Amniotic stem cell (primary cell): ENCODE data around the gene SLC8A3.

Experiments used
- DNase-seq: peaks from one replicate; lab custom pipeline; 2025; lab: John Stamatoyannopoulos, UW

Gene SLC8A3

GRCh38 chr14:70173569-70173968, 15.2 kb downstream of the SLC8A3 start:
- DNase-seq: no peak

GRCh38 chr14:70171726-70172125, 17.0 kb downstream of the SLC8A3 start:
- DNase-seq: no peak

- DNase-seq: no peak
These were observed 17.8 kb downstream of the SLC8A3 start for GRCh38 chr14:70170976-70171375.

- no peak for DNase-seq
These were observed 20.3 kb downstream of the SLC8A3 start for GRCh38 chr14:70168406-70168805.

GRCh38 chr14:70166530-70167203, 22.1 kb downstream of the SLC8A3 start:
- no peak for DNase-seq

GRCh38 chr14:70162358-70162757, 26.4 kb downstream of the SLC8A3 start:
- DNase-seq: no peak

- DNase-seq: no peak
These were observed 32.2 kb downstream of the SLC8A3 start for GRCh38 chr14:70156592-70156991.

- DNase-seq: no peak
These were observed 36.0 kb downstream of the SLC8A3 start for GRCh38 chr14:70152704-70153103.

GRCh38 chr14:70152081-70152480, 36.7 kb downstream of the SLC8A3 start:
- DNase-seq: no peak

GRCh38 chr14:70149596-70150165, 39.1 kb downstream of the SLC8A3 start:
- DNase-seq: no peak

- no peak for DNase-seq
These were observed 39.7 kb downstream of the SLC8A3 start for GRCh38 chr14:70148911-70149595.

- DNase-seq: no peak
These were observed 40.4 kb downstream of the SLC8A3 start for GRCh38 chr14:70148351-70148750.

- no peak for DNase-seq
These were observed 44.7 kb downstream of the SLC8A3 start for GRCh38 chr14:70144046-70144445.

GRCh38 chr14:70143306-70143705, 45.4 kb downstream of the SLC8A3 start:
- no peak for DNase-seq

- DNase-seq: no peak
These were observed 48.1 kb downstream of the SLC8A3 start for GRCh38 chr14:70140614-70141013.

GRCh38 chr14:70139384-70139783, 49.4 kb downstream of the SLC8A3 start:
- no peak for DNase-seq

GRCh38 chr14:70137788-70138187, 51.0 kb downstream of the SLC8A3 start:
- no peak for DNase-seq

GRCh38 chr14:70133461-70133860, 55.3 kb downstream of the SLC8A3 start:
- DNase-seq: no peak

- DNase-seq: no peak
These were observed 58.3 kb downstream of the SLC8A3 start for GRCh38 chr14:70130482-70130881.

GRCh38 chr14:70127186-70127585, 61.6 kb downstream of the SLC8A3 start:
- DNase-seq: no peak

GRCh38 chr14:70123796-70124195, 65.0 kb downstream of the SLC8A3 start:
- DNase-seq: no peak

GRCh38 chr14:70121521-70121920, 67.2 kb downstream of the SLC8A3 start:
- DNase-seq: no peak

GRCh38 chr14:70118064-70118463, 70.7 kb downstream of the SLC8A3 start:
- no peak for DNase-seq
